GM21619 (cell line): ENCODE results near the gene SCARF1.

Experiments
- ATAC-seq: cut with Tn5 transposase; IDR thresholded peaks from one replicate; pipeline ENCODE4 v1.9.1; 2021; ENCODE audit not compliant: unreplicated experiment

Gene SCARF1

GRCh38 chr17:1601571-1601970, 44.0 kb downstream of the SCARF1 start:
- no peak for ATAC-seq

GRCh38 chr17:1598399-1599095, 47.0 kb downstream of the SCARF1 start:
- ATAC-seq: no peak

GRCh38 chr17:1597861-1598342, 47.6 kb downstream of the SCARF1 start:
- no peak for ATAC-seq

GRCh38 chr17:1593630-1593931, 52.0 kb downstream of the SCARF1 start:
- ATAC-seq: no peak

- peak; percentile 62 for ATAC-seq
Measured at GRCh38 chr17:1592751-1593629, 52.5 kb downstream of the SCARF1 start.

GRCh38 chr17:1591474-1592090, 54.0 kb downstream of the SCARF1 start:
- ATAC-seq: no peak

- ATAC-seq: no peak
Measured at GRCh38 chr17:1590747-1591473, 54.6 kb downstream of the SCARF1 start.

- no peak for ATAC-seq
Measured at GRCh38 chr17:1590029-1590746, 55.3 kb downstream of the SCARF1 start.

- no peak for ATAC-seq
Measured at GRCh38 chr17:1588821-1589585, 56.5 kb downstream of the SCARF1 start.

- ATAC-seq: no peak
Measured at GRCh38 chr17:1584167-1584566, 61.4 kb downstream of the SCARF1 start.
